ENCODE measurements around the gene VSTM5. TPM values are rescaled to one million over a fixed set of nuclear protein-coding genes. Genes with fewer than 3 reads are reported as not detected.

The VSTM5 gene
- total and polyA plus RNA-seq, 2 of the 8 experiments (the other 6 are each of a cell fraction or from before 2014, with no cell fraction given), result 0.22 to 0.70 TPM

GRCh38 chr11:93791493-93791892 lies 58.9 kb downstream of the VSTM5 start:
- CTCF ChIA-PET (ENCODE audit: partially characterized antibody), result interaction anchor here (0.6 to 1.6 kb wide), 5 partner anchors 15 to 1121 kb away, joined by 3 to 5 read pairs (median 3); no protein-coding TSS in a partner anchor
- Histone ChIP-seq H2BK12ac (ENCODE audit: low read depth, low read length) (no peak overlapping the region), H3K18ac (ENCODE audit: extremely low read depth, low read length) (no peak overlapping the region), H3K4ac (replicated peaks; ENCODE audit: insufficient read length, low read depth, low read length) (no peak overlapping the region), H3K27me3 (replicated peaks in 1 of 4; ENCODE audit: control insufficient read depth in 3 of 4, extremely low read depth in 1 of 4, insufficient read depth in 3 of 4, low read length in 3 of 4) (no peaks in the 10 kb centered on the region), H3K9me3 (ENCODE audit: insufficient read depth in 2 of 2, low read depth in 1 of 2, low read length in 1 of 2) (no peaks in the 10 kb centered on the region), H4K8ac (ENCODE audit: extremely low read depth, insufficient read depth, low read length) (no peak overlapping the region), H2AK5ac (ENCODE audit: low read depth, low read length) (no peak overlapping the region), H4K91ac (replicated peaks; ENCODE audit: insufficient read length, low read length) (no peak overlapping the region), H3K9ac (replicated peaks in 1 of 4; ENCODE audit: extremely low read depth in 1 of 4, low read depth in 3 of 4, low read length in 3 of 4) (no peak overlapping the region), H2BK5ac (ENCODE audit: low read depth, low read length) (no peak overlapping the region), H2BK20ac (ENCODE audit: low read length) (no peak overlapping the region), H3K4me1 (replicated peaks in 1 of 4; ENCODE audit: control insufficient read depth in 3 of 4, insufficient read depth in 4 of 4, low read length in 3 of 4) (no peaks in the 10 kb centered on the region), H3K79me1 (ENCODE audit: low read depth, low read length) (no peaks in the 10 kb centered on the region; the same call in 1 of the 2 replicates), H3K27ac (ENCODE audit: low read depth, low read length) (no peak overlapping the region), H3K14ac (ENCODE audit: insufficient read length) (no peak overlapping the region), H3K4me3 (ENCODE audit: extremely low read depth in 1 of 4, insufficient read depth in 2 of 4, low read depth in 3 of 4, low read length in 4 of 4) (no peak overlapping the region), H3K4me2 (ENCODE audit: insufficient read depth in 1 of 2, low read depth in 2 of 2, low read length in 2 of 2) (no peak overlapping the region), H2BK15ac (ENCODE audit: low read length) (no peak overlapping the region), H2BK120ac (replicated peaks; ENCODE audit: low read depth, low read length) (no peak overlapping the region), H4K20me1 (replicated peaks in 1 of 2; ENCODE audit: control insufficient read depth in 1 of 2, insufficient read depth in 2 of 2, low read length in 2 of 2) (peaks cover 3 to 9% of the 10 kb centered on the region in 2 experiments), H3K23me2 (ENCODE audit: low read depth, low read length) (no peaks in the 10 kb centered on the region), H2AFZ (ENCODE audit: low read length) (no peak overlapping the region), H3K79me2 (ENCODE audit: control insufficient read depth in 1 of 2, insufficient read depth in 2 of 2, low read length in 2 of 2) (peaks cover 0 to 38% of the 10 kb centered on the region in 2 experiments; a peak in 2 of 4 replicates), H3K56ac (replicated peaks; ENCODE audit: insufficient read length, low read depth, low read length) (no peak overlapping the region), H3K23ac (ENCODE audit: insufficient read length) (no peak overlapping the region), H4K5ac (ENCODE audit: insufficient read length, low read depth, low read length) (no peak overlapping the region), H3K36me3 (ENCODE audit: control insufficient read depth in 2 of 4, insufficient read depth in 4 of 4, low read length in 3 of 4) (peaks cover 29 to 87% (median 58%) of the 10 kb centered on the region in 4 experiments)
- POLR2A ChIA-PET (ENCODE audit: partially characterized antibody), result interaction anchor here (0.6 to 4.9 kb wide), 8 partner anchors 10 to 340 kb away, joined by 3 to 36 read pairs (median 4); partner anchors contain the start of genes C11orf54 and TAF1D
- 90% methylated on average over 5 of the region's 5 CpGs; no CpG with 5 or more reads in 1 of the 2 experiments for WGBS, 2 experiments (ENCODE audit: extremely low coverage in 1 of 2, insufficient coverage in 1 of 2, insufficient read length in 1 of 2, insufficient replicate concordance in 2 of 2, low coverage in 1 of 2, low lambda C conversion rate in 2 of 2, missing lambda C conversion rate in 1 of 2)
- TF ChIP-seq SRF (IDR thresholded peaks at IDR 0.05; ENCODE audit: low read depth, low read length) (no peak), NANOG (IDR thresholded peaks at IDR 0.05; ENCODE audit: insufficient read depth, low read depth, low read length, poor library complexity, severe bottlenecking) (no peak), POU5F1 (IDR thresholded peaks at IDR 0.05; ENCODE audit: low read depth, low read length) (no peak), PHF8 (conservative IDR thresholded peaks at IDR 0.05; ENCODE audit: low read depth, low read length) (no peak), TAF7 (optimal IDR thresholded peaks at IDR 0.05; ENCODE audit: borderline replicate concordance, low read depth, low read length) (no peak), YY1 (IDR thresholded peaks at IDR 0.05; ENCODE audit: low read depth, low read length) (no peak), RAD21 (IDR thresholded peaks at IDR 0.05 in 1 of 2, conservative IDR thresholded peaks at IDR 0.05 in 1 of 2; ENCODE audit: low read depth in 2 of 2, low read length in 2 of 2) (no peak), CBX8 (IDR thresholded peaks at IDR 0.05; ENCODE audit: borderline replicate concordance, low read depth, low read length) (no peak), CHD2 (IDR thresholded peaks at IDR 0.05; ENCODE audit: low read length) (no peak), RFX5 (IDR thresholded peaks at IDR 0.05; ENCODE audit: borderline replicate concordance, low read depth, low read length) (no peak)
- TF ChIP-seq, protein P1, sequence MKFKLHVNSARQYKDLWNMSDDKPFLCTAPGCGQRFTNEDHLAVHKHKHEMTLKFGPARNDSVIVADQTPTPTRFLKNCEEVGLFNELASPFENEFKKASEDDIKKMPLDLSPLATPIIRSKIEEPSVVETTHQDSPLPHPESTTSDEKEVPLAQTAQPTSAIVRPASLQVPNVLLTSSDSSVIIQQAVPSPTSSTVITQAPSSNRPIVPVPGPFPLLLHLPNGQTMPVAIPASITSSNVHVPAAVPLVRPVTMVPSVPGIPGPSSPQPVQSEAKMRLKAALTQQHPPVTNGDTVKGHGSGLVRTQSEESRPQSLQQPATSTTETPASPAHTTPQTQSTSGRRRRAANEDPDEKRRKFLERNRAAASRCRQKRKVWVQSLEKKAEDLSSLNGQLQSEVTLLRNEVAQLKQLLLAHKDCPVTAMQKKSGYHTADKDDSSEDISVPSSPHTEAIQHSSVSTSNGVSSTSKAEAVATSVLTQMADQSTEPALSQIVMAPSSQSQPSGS (IDR thresholded peaks at IDR 0.05; ENCODE audit: low read length), result no peak
- FAIRE-seq, result no peak
- DNase-seq (ENCODE audit: low read depth in 1 of 2, low spot score in 2 of 2), result no peak
